Natural killer cell treated with Interleukin-12 subunit alpha and Interleukin-12 subunit beta and Interleukin-15 and Interleukin-18, amount 100 ng/mL, for 72 hours (primary cell): ENCODE data around the gene ATP6V1G3. TPM values are rescaled to one million over a fixed set of nuclear protein-coding genes. Genes with fewer than 3 reads are reported as not detected.
"Not testable (repeated sequence)": the region's sequence is repeated elsewhere in the genome, so short reads cannot be mapped to it uniquely, and the experiment has no call there.

Experiments
- ATAC-seq, 2 donors: fragments of 150-1000 bp; cut with Tn5 transposase in 1 of 2; sonication (Bioruptor Pico), chemical (Tn5 transposase) in 1 of 2; 2 replicates each; pipeline ENCODE4 v1.10.0; 2021
- DNase-seq: peaks from one replicate; pipeline ENCODE4 v3.0.0; 2022; ENCODE audit warnings: low spot score
- H3K27ac Mint-ChIP-seq, 2 donors: 1 replicate in 1 of 2; 2 replicates in 1 of 2; pipeline ENCODE4 v1.8.0; 2022; ENCODE audit warnings: mixed read lengths in 2 of 2, mild to moderate bottlenecking in 1 of 2, moderate library complexity in 1 of 2
- H3K27me3 Mint-ChIP-seq, 2 donors: 1 replicate in 1 of 2; 2 replicates in 1 of 2; pipeline ENCODE4 v1.8.0; 2022; ENCODE audit warnings: mixed read lengths in 2 of 2
- H3K36me3 Mint-ChIP-seq: one replicate; pipeline ENCODE4 v1.8.0; 2022; ENCODE audit warnings: mixed read lengths
- H3K4me1 Mint-ChIP-seq, 2 donors: 1 replicate in 1 of 2; 2 replicates in 1 of 2; pipeline ENCODE4 v1.8.0; 2022; ENCODE audit warnings: low read depth in 2 of 2, mixed read lengths in 2 of 2, mild to moderate bottlenecking in 1 of 2
- H3K4me3 Mint-ChIP-seq: one replicate; pipeline ENCODE4 v1.8.0; 2022; ENCODE audit warnings: mixed read lengths
- H3K9me3 Mint-ChIP-seq: 2 replicates; pipeline ENCODE4 v1.8.0; 2022; ENCODE audit warnings: mixed read lengths
- total RNA-seq, 2 donors: library from RNA; stranded (reverse); gene quantifications; one replicate each; pipeline ENCODE4 v1.2.3, GENCODE V29; 2022

Gene ATP6V1G3
- total RNA-seq, 2 donors from 2014 or later, result not detected

GRCh38 chr1:198531891-198532290, 8.6 kb downstream of the ATP6V1G3 start:
- H3K9me3 Mint-ChIP-seq, result peaks cover 12% of the 10 kb centered on the region
- peaks cover 17 to 21% of the 10 kb centered on the region in 2 donors for H3K4me1 Mint-ChIP-seq
- H3K36me3 Mint-ChIP-seq, result peaks cover 21% of the 10 kb centered on the region
- no peak overlapping the region for H3K27ac Mint-ChIP-seq
- H3K27me3 Mint-ChIP-seq, result no peaks in the 10 kb centered on the region
- DNase-seq (no peak), ATAC-seq (no peak)
- H3K4me3 Mint-ChIP-seq, result no peak overlapping the region

- DNase-seq (no peak), ATAC-seq (no peak)
- Mint-ChIP-seq H3K36me3 (peaks cover 22% of the 10 kb centered on the region), H3K9me3 (peaks cover 12% of the 10 kb centered on the region), H3K4me3 (no peak overlapping the region), H3K27ac (no peak overlapping the region), H3K27me3 (no peaks in the 10 kb centered on the region), H3K4me1 (peaks cover 19 to 21% of the 10 kb centered on the region in 2 donors)
Measured at GRCh38 chr1:198530953-198531352, 9.5 kb downstream of the ATP6V1G3 start.

DNA sequence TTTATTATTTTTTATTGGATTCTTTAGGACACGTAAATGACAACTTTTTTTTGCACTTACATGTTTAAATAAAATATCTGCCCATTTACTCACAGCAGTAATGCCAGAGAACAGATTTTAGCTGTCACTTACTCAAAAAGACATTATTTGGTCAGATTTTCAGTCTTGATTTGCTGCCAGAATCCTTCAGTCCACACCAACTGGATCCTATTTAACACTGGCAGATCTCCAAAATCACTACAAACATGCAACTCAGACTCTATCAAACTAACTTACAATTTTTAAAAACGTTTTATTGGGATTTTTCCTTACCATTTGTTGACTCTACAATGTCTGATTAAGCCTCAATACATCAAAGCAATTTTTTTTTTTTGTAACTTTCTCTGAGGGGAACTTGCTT, 11.1 kb downstream of the ATP6V1G3 start:
- DNase-seq (no peak), ATAC-seq (no peak)
- no peak overlapping the region for H3K27ac Mint-ChIP-seq
- H3K4me3 Mint-ChIP-seq, result no peak overlapping the region
- no peaks in the 10 kb centered on the region for H3K27me3 Mint-ChIP-seq
- peaks cover 22% of the 10 kb centered on the region for H3K36me3 Mint-ChIP-seq
- peaks cover 19% of the 10 kb centered on the region in 2 donors for H3K4me1 Mint-ChIP-seq
- peaks cover 12% of the 10 kb centered on the region for H3K9me3 Mint-ChIP-seq

GRCh38 chr1:198528364-198528763, 12.1 kb downstream of the ATP6V1G3 start:
- ATAC-seq (no peak), DNase-seq (no peak)
- no peak overlapping the region for H3K4me3 Mint-ChIP-seq
- peaks cover 9% of the 10 kb centered on the region for H3K9me3 Mint-ChIP-seq
- H3K4me1 Mint-ChIP-seq, result peaks cover 14 to 15% of the 10 kb centered on the region in 2 donors
- peaks cover 15% of the 10 kb centered on the region for H3K36me3 Mint-ChIP-seq
- no peaks in the 10 kb centered on the region for H3K27me3 Mint-ChIP-seq
- H3K27ac Mint-ChIP-seq, result no peak overlapping the region

DNA sequence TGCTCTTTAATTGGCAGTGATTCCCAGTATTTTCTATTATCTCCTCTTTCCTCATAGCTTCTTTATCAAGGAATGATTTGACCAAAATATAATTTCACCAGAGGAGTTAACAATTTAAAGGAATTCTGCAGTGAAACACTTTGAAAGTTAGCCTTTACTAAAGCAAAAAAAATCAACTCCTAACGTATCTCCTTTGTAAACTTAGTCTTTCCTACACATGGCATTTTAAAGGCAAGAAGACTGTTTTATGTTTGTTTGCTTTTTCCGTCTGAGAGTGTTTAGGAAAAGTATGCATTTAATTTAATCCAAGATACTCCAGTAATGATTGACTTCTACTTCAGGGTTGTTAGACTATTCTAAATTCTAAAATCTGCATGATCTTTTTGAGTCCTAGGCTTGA, 15.9 kb downstream of the ATP6V1G3 start:
- peaks cover 26 to 47% of the 10 kb centered on the region in 2 donors for H3K4me1 Mint-ChIP-seq

DNA sequence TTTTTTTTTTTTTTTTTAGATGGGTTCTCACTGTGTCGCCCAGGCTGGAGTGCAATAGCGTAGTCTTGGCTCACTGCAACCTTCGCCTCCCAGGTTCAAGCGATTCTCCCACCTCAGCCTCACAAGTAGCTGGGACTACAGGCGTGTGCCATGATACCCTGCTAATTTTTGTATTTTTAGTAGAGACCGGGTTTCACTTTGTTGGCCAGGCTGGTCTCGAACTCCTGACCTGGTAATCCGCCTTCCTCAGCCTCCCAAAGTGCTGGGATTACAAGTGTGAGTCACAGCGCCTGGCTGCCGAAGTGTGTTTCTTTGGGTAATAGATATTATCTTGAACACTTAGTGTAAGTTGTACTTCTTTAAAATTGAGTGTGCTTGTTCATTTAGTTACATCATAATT, 16.4 kb downstream of the ATP6V1G3 start:
- ATAC-seq, H3K9me3 Mint-ChIP-seq, DNase-seq, H3K36me3 Mint-ChIP-seq, H3K27me3 Mint-ChIP-seq: not testable (repeated sequence)
- peak overlapping the region; percentile 77 for H3K4me3 Mint-ChIP-seq
- peak overlapping the region; percentile 90 to 94 for H3K27ac Mint-ChIP-seq
- H3K4me1 Mint-ChIP-seq, result peaks cover 31 to 51% of the 10 kb centered on the region in 2 donors

More for the DNA sequence above, 15.9 kb downstream of the ATP6V1G3 start:
- Mint-ChIP-seq H3K27me3 (no peaks in the 10 kb centered on the region), H3K36me3 (peaks cover 4% of the 10 kb centered on the region), H3K9me3 (no peaks in the 10 kb centered on the region), H3K4me3 (peak overlapping the region; percentile 77), H3K27ac (peak overlapping the region; percentile 90 to 94)
- no peak for ATAC-seq
- DNase-seq, result no peak

- Mint-ChIP-seq H3K4me3 (peak overlapping the region; percentile 77), H3K36me3 (peaks cover 4% of the 10 kb centered on the region), H3K27ac (peak overlapping the region; percentile 90 to 94), H3K27me3 (no peaks in the 10 kb centered on the region), H3K4me1 (peaks cover 35 to 58% of the 10 kb centered on the region in 2 donors), H3K9me3 (no peaks in the 10 kb centered on the region)
- no peak for DNase-seq
- peak in 1 of 2 donors; percentile 39 for ATAC-seq
Measured at GRCh38 chr1:198523182-198523950, 17.1 kb downstream of the ATP6V1G3 start.

DNA sequence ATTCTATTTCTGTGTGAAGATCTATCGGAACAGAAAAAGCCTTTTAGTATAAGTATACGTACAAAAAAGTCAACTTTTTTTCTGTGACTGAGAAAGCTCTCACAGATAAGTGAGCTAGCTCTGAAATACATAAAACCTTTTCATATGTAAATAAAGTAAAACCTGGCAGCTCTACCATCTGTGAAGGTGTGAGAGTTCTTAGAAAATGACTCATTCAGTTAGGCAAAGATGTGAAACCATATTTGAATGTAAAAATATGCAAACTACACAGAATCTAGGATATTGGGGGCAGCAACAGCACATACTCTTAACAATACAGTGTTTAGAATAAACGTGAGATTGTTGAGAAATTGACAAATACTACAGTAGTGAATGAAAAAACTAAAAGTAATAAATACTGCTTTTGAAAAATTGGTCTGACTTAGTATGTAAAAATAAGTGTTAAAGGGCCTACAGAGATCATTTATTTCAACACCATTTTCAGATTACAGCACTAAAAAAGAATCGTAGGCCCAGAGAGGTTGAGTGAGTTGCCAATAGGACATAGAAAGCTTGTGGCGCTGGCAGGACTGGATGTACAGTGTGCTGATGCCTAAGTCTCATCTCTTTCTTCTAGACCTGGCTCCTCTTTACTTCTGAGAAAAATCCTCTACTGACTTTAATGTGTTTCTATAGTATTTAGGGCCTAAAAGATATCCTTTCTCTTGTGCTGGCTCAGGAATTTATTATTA, 19.8 kb downstream of the ATP6V1G3 start:
- H3K9me3 Mint-ChIP-seq, result no peaks in the 10 kb centered on the region
- ATAC-seq, result peak; percentile 81 to 87

GRCh38 chr1:198519639-198520501, 20.6 kb downstream of the ATP6V1G3 start:
- peak overlapping the region; percentile 90 to 94 for H3K27ac Mint-ChIP-seq
- H3K9me3 Mint-ChIP-seq, result no peaks in the 10 kb centered on the region
- ATAC-seq (peak; percentile 74 to 75), DNase-seq (no peak)
- peaks cover 6% of the 10 kb centered on the region for H3K36me3 Mint-ChIP-seq
- H3K4me1 Mint-ChIP-seq, result peaks cover 49 to 73% of the 10 kb centered on the region in 2 donors
- H3K4me3 Mint-ChIP-seq, result peak overlapping the region; percentile 83
- H3K27me3 Mint-ChIP-seq, result no peaks in the 10 kb centered on the region

More for the DNA sequence above, 19.8 kb downstream of the ATP6V1G3 start:
- H3K4me3 Mint-ChIP-seq, result peak overlapping the region; percentile 83
- no peaks in the 10 kb centered on the region for H3K36me3 Mint-ChIP-seq
- DNase-seq, result no peak
- peaks cover 44 to 65% of the 10 kb centered on the region in 2 donors for H3K4me1 Mint-ChIP-seq
- H3K27me3 Mint-ChIP-seq, result no peaks in the 10 kb centered on the region
- H3K27ac Mint-ChIP-seq, result peak overlapping the region; percentile 90 to 94

DNA sequence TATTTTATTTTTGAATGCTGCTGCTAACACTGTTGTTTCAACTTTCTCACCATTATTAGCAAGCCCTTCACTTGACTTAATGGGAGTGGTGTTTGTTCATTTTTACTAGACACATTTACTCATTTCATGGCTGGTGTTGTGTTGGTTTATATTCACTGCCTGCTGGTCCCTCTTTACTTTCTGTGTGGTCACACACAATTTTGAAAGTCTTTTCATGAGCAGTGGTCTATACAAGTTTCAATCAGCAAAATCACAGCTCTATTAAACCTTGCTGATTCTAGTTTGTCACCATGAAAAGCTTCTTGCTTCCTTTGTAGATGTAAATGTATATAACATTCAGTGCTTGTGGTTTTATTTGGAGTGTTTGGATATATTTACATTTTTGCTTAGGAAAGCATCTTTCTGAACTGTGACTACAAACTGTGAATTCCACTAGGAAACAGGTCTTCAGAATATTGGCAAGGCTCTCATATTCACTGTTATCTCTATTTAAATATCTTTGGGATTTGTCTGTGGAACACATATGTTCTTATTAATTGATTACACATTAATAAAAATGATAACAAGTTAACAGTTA, 22.8 kb downstream of the ATP6V1G3 start:
- Mint-ChIP-seq H3K36me3 (peaks cover 15% of the 10 kb centered on the region), H3K4me3 (peak overlapping the region; percentile 83), H3K4me1 (peaks cover 46 to 69% of the 10 kb centered on the region in 2 donors), H3K9me3 (no peaks in the 10 kb centered on the region), H3K27ac (peak overlapping the region in 1 of 2 donors; percentile 94), H3K27me3 (no peaks in the 10 kb centered on the region)
- ATAC-seq, result no peak
- DNase-seq, result no peak

DNA sequence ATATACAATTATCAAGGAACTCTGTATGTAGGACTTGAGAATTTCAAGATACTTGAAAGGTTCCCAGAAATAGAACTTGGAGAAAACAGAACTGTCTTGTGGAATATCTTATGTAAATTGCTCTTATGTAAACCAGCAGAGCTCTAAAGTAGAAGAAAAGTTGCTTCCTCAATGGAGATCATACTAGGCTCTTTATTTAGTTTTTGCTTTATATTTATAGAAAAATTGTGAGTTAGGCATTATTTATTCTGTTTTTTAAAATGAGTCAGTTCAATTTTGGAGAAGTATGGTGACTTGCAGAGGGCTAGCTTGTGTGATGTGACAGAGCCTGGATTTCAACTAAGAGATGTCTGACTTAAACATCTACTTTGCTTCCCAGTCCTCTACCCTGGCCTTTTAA, 40.4 kb downstream of the ATP6V1G3 start:
- Mint-ChIP-seq H3K27me3 (no peaks in the 10 kb centered on the region), H3K36me3 (peaks cover 20% of the 10 kb centered on the region), H3K9me3 (peaks cover 9% of the 10 kb centered on the region), H3K4me3 (no peak overlapping the region), H3K27ac (no peak overlapping the region), H3K4me1 (peaks cover 27 to 31% of the 10 kb centered on the region in 2 donors)
- DNase-seq (no peak), ATAC-seq (no peak)

GRCh38 chr1:198499588-198499987, 40.9 kb downstream of the ATP6V1G3 start:
- peaks cover 9% of the 10 kb centered on the region for H3K9me3 Mint-ChIP-seq
- H3K27me3 Mint-ChIP-seq, result no peaks in the 10 kb centered on the region
- H3K4me3 Mint-ChIP-seq, result no peak overlapping the region
- DNase-seq (no peak), ATAC-seq (no peak)
- H3K4me1 Mint-ChIP-seq, result peaks cover 27 to 31% of the 10 kb centered on the region in 2 donors
- H3K27ac Mint-ChIP-seq, result no peak overlapping the region
- H3K36me3 Mint-ChIP-seq, result peaks cover 17% of the 10 kb centered on the region

- Mint-ChIP-seq H3K4me1 (peaks cover 27 to 31% of the 10 kb centered on the region in 2 donors), H3K27ac (no peak overlapping the region), H3K36me3 (peaks cover 15% of the 10 kb centered on the region), H3K4me3 (no peak overlapping the region), H3K9me3 (peaks cover 9% of the 10 kb centered on the region), H3K27me3 (no peaks in the 10 kb centered on the region)
- ATAC-seq (no peak), DNase-seq (no peak)
Measured at GRCh38 chr1:198498881-198499280, 41.6 kb downstream of the ATP6V1G3 start.
